Duodenal mucosa (tissue), 2 donors: ENCODE measurements around the gene CTNNA2.

ENCODE experiments used
- H3K27ac ChIP-seq: one replicate; pipeline ENCODE4 v1.7.0; 2013; ENCODE audit warnings: low read depth, low read length
- H3K27me3 ChIP-seq, 2 donors: one replicate each; pipeline ENCODE4 v1.7.0; 2013; ENCODE audit warnings: low read length in 2 of 2, control low read depth in 1 of 2; ENCODE audit not compliant: insufficient read depth in 2 of 2, control insufficient read depth in 1 of 2
- H3K36me3 ChIP-seq, 2 donors: one replicate each; pipeline ENCODE4 v1.7.0; 2013; ENCODE audit warnings: low read length in 2 of 2, control low read depth in 1 of 2; ENCODE audit not compliant: insufficient read depth in 2 of 2, control insufficient read depth in 1 of 2
- H3K4me1 ChIP-seq, 2 donors: one replicate each; pipeline ENCODE4 v1.7.0; 2013; ENCODE audit warnings: low read length in 2 of 2, control low read depth in 1 of 2; ENCODE audit not compliant: insufficient read depth in 2 of 2, control insufficient read depth in 1 of 2
- H3K4me3 ChIP-seq, 2 donors: one replicate each; pipeline ENCODE4 v1.7.0; 2013; ENCODE audit warnings: low read length in 2 of 2, low read depth in 1 of 2
- H3K9ac ChIP-seq, 2 donors: one replicate each; pipeline ENCODE4 v1.7.0; 2013; ENCODE audit warnings: low read length in 2 of 2, low read depth in 1 of 2
- H3K9me3 ChIP-seq, 2 donors: one replicate each; pipeline ENCODE4 v1.7.0; 2013; ENCODE audit warnings: low read length in 2 of 2, control low read depth in 1 of 2; ENCODE audit not compliant: control insufficient read depth in 1 of 2

CTNNA2 gene

GRCh38 chr2:79630972-79631557, 118.2 kb downstream of the CTNNA2 start:
- Histone ChIP-seq H3K4me3 (no peak overlapping the region), H3K9ac (no peak overlapping the region), H3K9me3 (no peaks in the 10 kb centered on the region), H3K27me3 (no peaks in the 10 kb centered on the region), H3K36me3 (no peaks in the 10 kb centered on the region), H3K4me1 (no peaks in the 10 kb centered on the region), H3K27ac (no peak overlapping the region)

GRCh38 chr2:79638410-79638809, 125.6 kb downstream of the CTNNA2 start:
- H3K27ac ChIP-seq: no peak overlapping the region
- H3K4me1 ChIP-seq: no peaks in the 10 kb centered on the region
- H3K36me3 ChIP-seq: no peaks in the 10 kb centered on the region
- no peak overlapping the region for H3K9ac ChIP-seq
- H3K27me3 ChIP-seq: no peaks in the 10 kb centered on the region
- H3K9me3 ChIP-seq: no peaks in the 10 kb centered on the region
- H3K4me3 ChIP-seq: no peak overlapping the region

- Histone ChIP-seq H3K9me3 (no peaks in the 10 kb centered on the region), H3K4me3 (no peak overlapping the region), H3K27ac (no peak overlapping the region), H3K27me3 (no peaks in the 10 kb centered on the region), H3K9ac (no peak overlapping the region), H3K4me1 (no peaks in the 10 kb centered on the region), H3K36me3 (no peaks in the 10 kb centered on the region)
Measured at GRCh38 chr2:79638954-79639353, 126.1 kb downstream of the CTNNA2 start.

- Histone ChIP-seq H3K9ac (no peak overlapping the region), H3K9me3 (no peaks in the 10 kb centered on the region)
Measured at GRCh38 chr2:79640001-79640400, 127.2 kb downstream of the CTNNA2 start.

GRCh38 chr2:79649531-79649930, 136.7 kb downstream of the CTNNA2 start:
- Histone ChIP-seq H3K27me3 (no peaks in the 10 kb centered on the region), H3K27ac (no peak overlapping the region), H3K4me3 (no peak overlapping the region), H3K36me3 (no peaks in the 10 kb centered on the region), H3K4me1 (no peaks in the 10 kb centered on the region), H3K9me3 (no peaks in the 10 kb centered on the region), H3K9ac (no peak overlapping the region)

More at GRCh38 chr2:79640001-79640400, 127.2 kb downstream of the CTNNA2 start:
- H3K27me3 ChIP-seq: no peaks in the 10 kb centered on the region
- no peaks in the 10 kb centered on the region for H3K36me3 ChIP-seq
- no peak overlapping the region for H3K27ac ChIP-seq
- no peaks in the 10 kb centered on the region for H3K4me1 ChIP-seq
- no peak overlapping the region for H3K4me3 ChIP-seq

- no peaks in the 10 kb centered on the region for H3K9me3 ChIP-seq
- no peak overlapping the region for H3K27ac ChIP-seq
- H3K4me1 ChIP-seq: no peaks in the 10 kb centered on the region
- H3K36me3 ChIP-seq: no peaks in the 10 kb centered on the region
- H3K4me3 ChIP-seq: no peak overlapping the region
- H3K9ac ChIP-seq: no peak overlapping the region
- no peaks in the 10 kb centered on the region for H3K27me3 ChIP-seq
Measured at GRCh38 chr2:79660557-79660956, 147.7 kb downstream of the CTNNA2 start.

DNA sequence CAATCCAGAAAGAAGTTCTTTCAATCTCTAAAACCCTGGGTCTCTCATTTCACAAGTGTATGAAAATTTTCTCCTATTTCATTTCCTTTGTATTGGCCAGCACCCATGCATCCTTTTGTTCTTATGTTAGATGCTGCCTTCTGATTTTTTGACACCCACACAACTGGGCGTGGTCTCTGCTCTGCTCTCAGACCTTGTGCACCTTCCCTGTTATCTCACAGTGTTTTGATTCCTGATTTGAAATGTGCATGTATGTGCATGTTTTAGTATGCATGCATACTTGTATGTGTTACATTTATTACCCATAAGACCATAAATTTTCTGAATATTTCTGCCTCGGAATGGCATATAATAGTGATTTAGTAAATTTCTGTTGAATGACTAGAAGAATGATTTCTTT, 152.2 kb downstream of the CTNNA2 start:
- H3K9ac ChIP-seq: no peak overlapping the region
- no peaks in the 10 kb centered on the region for H3K9me3 ChIP-seq
- no peaks in the 10 kb centered on the region for H3K4me1 ChIP-seq
- H3K36me3 ChIP-seq: no peaks in the 10 kb centered on the region
- H3K27me3 ChIP-seq: no peaks in the 10 kb centered on the region
- no peak overlapping the region for H3K27ac ChIP-seq
- H3K4me3 ChIP-seq: no peak overlapping the region

- Histone ChIP-seq H3K36me3 (no peaks in the 10 kb centered on the region), H3K4me3 (no peak overlapping the region), H3K9ac (no peak overlapping the region), H3K9me3 (no peaks in the 10 kb centered on the region), H3K27me3 (no peaks in the 10 kb centered on the region), H3K4me1 (no peaks in the 10 kb centered on the region), H3K27ac (no peak overlapping the region)
Measured at GRCh38 chr2:79666430-79666829, 153.6 kb downstream of the CTNNA2 start.

DNA sequence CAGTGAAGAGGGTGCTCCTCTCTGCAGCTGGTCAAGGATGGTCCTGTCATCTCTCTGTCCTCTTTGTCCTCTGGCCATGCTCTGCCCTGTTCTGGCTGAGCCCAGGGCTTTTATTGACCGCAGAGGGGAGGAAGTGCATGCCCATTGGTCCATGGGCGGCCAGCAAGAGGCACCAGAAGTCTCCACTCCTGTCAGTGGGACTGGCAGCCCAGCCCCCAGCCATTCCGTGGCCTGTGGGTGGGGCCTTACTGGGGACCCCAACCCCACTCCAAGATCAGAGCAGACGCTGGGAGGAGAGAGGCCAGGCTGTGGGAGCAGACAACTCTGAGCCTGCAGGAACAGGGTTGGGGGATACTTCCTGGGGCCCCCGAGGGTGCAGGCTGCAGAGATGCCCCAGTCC, 156.9 kb downstream of the CTNNA2 start:
- H3K9ac ChIP-seq: no peak overlapping the region
- H3K9me3 ChIP-seq: no peaks in the 10 kb centered on the region
- H3K4me3 ChIP-seq: no peak overlapping the region
- H3K27me3 ChIP-seq: no peaks in the 10 kb centered on the region
- H3K36me3 ChIP-seq: no peaks in the 10 kb centered on the region
- no peaks in the 10 kb centered on the region for H3K4me1 ChIP-seq
- H3K27ac ChIP-seq: no peak overlapping the region

GRCh38 chr2:79670198-79670597, 157.3 kb downstream of the CTNNA2 start:
- Histone ChIP-seq H3K9ac (no peak overlapping the region), H3K36me3 (no peaks in the 10 kb centered on the region), H3K27me3 (no peaks in the 10 kb centered on the region), H3K27ac (no peak overlapping the region), H3K4me1 (no peaks in the 10 kb centered on the region), H3K4me3 (no peak overlapping the region), H3K9me3 (no peaks in the 10 kb centered on the region)

- H3K4me3 ChIP-seq: no peak overlapping the region
- H3K36me3 ChIP-seq: no peaks in the 10 kb centered on the region
- no peak overlapping the region for H3K9ac ChIP-seq
- no peaks in the 10 kb centered on the region for H3K9me3 ChIP-seq
- H3K27ac ChIP-seq: no peak overlapping the region
- H3K27me3 ChIP-seq: no peaks in the 10 kb centered on the region
- H3K4me1 ChIP-seq: no peaks in the 10 kb centered on the region
Measured at GRCh38 chr2:79686884-79687283, 174.0 kb downstream of the CTNNA2 start.
